ENCODE results near the gene VWA8. TPM values are rescaled to one million over a fixed set of nuclear protein-coding genes. Genes with fewer than 3 reads are reported as not detected.

The VWA8 gene
- total and polyA plus RNA-seq, 4 donors: 4.7 to 26.3 (median 11.9) TPM

DNA sequence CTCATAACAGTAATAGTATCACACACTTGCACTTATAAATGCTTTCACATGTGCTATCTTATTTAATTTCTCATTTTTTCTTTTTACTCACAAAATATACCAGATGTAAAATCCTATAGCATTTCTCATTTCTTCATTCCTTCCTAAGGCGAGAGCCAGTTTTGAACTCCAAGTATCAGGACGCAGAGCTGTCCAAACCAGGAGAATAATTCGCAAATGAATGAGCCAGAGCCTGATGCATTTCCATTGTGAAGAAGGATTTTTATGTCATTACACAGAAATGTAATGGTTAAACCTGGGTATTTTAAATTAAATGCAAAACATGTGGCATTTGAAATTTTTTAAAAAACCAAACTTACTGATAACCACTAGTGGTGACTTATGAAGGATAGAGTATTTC is 259.2 kb downstream of the VWA8 start:
- Histone ChIP-seq H3K27ac (ENCODE audit: low read depth in 1 of 2, low read length in 1 of 2) (no peak overlapping the region), H3K36me3 (ENCODE audit: control insufficient read depth in 4 of 4, insufficient read depth in 4 of 4, low read length in 4 of 4) (peaks cover 0 to 4% (median 1%) of the 10 kb centered on the region in 4 donors), H3K4me3 (no peak overlapping the region), H3K9ac (ENCODE audit: insufficient read depth in 1 of 2, low read length in 2 of 2) (no peak overlapping the region), H3K27me3 (ENCODE audit: control insufficient read depth in 3 of 3, insufficient read depth in 3 of 3, low read length in 2 of 3) (no peaks in the 10 kb centered on the region), H3K9me3 (ENCODE audit: control insufficient read depth in 4 of 4, insufficient read depth in 3 of 4, low read length in 3 of 4) (no peaks in the 10 kb centered on the region), H3K4me1 (ENCODE audit: control insufficient read depth in 5 of 5, insufficient read depth in 5 of 5, low read length in 5 of 5) (peaks cover 0 to 20% (median 8%) of the 10 kb centered on the region in 5 donors)
- ATAC-seq (ENCODE audit: insufficient read depth, low FRiP score) (no peak), DNase-seq (no peak)
- TF ChIP-seq, protein P1, sequence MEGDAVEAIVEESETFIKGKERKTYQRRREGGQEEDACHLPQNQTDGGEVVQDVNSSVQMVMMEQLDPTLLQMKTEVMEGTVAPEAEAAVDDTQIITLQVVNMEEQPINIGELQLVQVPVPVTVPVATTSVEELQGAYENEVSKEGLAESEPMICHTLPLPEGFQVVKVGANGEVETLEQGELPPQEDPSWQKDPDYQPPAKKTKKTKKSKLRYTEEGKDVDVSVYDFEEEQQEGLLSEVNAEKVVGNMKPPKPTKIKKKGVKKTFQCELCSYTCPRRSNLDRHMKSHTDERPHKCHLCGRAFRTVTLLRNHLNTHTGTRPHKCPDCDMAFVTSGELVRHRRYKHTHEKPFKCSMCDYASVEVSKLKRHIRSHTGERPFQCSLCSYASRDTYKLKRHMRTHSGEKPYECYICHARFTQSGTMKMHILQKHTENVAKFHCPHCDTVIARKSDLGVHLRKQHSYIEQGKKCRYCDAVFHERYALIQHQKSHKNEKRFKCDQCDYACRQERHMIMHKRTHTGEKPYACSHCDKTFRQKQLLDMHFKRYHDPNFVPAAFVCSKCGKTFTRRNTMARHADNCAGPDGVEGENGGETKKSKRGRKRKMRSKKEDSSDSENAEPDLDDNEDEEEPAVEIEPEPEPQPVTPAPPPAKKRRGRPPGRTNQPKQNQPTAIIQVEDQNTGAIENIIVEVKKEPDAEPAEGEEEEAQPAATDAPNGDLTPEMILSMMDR (IDR thresholded peaks at IDR 0.05; ENCODE audit: control extremely low read depth, extremely low read depth): no peak
- WGBS, 2 donors: 96 to 97% methylated on average over 3 of the region's 3 CpGs

DNA sequence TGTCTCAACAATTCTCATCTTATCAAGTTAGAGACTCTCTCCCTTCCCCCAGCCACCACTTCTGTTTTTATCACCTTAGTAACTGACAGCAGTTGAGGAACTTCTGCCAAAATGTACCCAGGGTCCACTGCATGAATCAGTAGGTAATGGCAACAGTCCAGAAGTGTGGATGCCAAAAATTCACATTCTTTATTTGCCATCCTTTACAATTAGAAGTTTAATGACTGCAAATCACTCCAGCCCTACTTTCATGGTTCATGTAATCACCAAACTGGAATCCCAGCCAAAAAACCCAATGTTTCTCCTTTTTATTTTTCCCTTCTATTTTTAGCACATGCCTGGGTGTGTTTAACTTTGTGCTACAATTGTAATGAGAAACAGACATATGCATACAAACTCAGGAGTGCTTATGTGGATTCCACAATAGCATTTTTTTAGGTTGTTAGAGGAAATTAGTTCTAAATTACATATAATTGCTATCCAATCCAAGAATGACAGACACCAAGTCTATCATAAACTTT is 260.1 kb downstream of the VWA8 start:
- peaks cover 0 to 19% (median 6%) of the 10 kb centered on the region in 5 donors for H3K4me1 ChIP-seq (ENCODE audit: control insufficient read depth in 5 of 5, insufficient read depth in 5 of 5, low read length in 5 of 5)
- no peaks in the 10 kb centered on the region for H3K27me3 ChIP-seq (ENCODE audit: control insufficient read depth in 3 of 3, insufficient read depth in 3 of 3, low read length in 2 of 3)
- H3K9me3 ChIP-seq (ENCODE audit: control insufficient read depth in 4 of 4, insufficient read depth in 3 of 4, low read length in 3 of 4): no peaks in the 10 kb centered on the region
- H3K4me3 ChIP-seq: no peak overlapping the region
- ATAC-seq (ENCODE audit: insufficient read depth, low FRiP score) (no peak), DNase-seq (peak in 2 of 3 donors; percentile 62 to 74)
- H3K27ac ChIP-seq (ENCODE audit: low read depth in 1 of 2, low read length in 1 of 2): peak overlapping the region in 1 of 2 donors; percentile 74
- TF ChIP-seq, protein P1 (IDR thresholded peaks at IDR 0.05; ENCODE audit: control extremely low read depth, extremely low read depth): no peak
- no peak overlapping the region for H3K9ac ChIP-seq (ENCODE audit: insufficient read depth in 1 of 2, low read length in 2 of 2)
- peaks cover 0 to 4% (median 1%) of the 10 kb centered on the region in 4 donors for H3K36me3 ChIP-seq (ENCODE audit: control insufficient read depth in 4 of 4, insufficient read depth in 4 of 4, low read length in 4 of 4)

- 96 to 98% methylated on average over 1 of the region's 1 CpG for WGBS, 2 donors
- H3K9ac ChIP-seq (ENCODE audit: insufficient read depth in 1 of 2, low read length in 2 of 2): no peak overlapping the region
- TF ChIP-seq, protein P1 (IDR thresholded peaks at IDR 0.05; ENCODE audit: control extremely low read depth, extremely low read depth): no peak
- peaks cover 0 to 4% (median 1%) of the 10 kb centered on the region in 4 donors for H3K36me3 ChIP-seq (ENCODE audit: control insufficient read depth in 4 of 4, insufficient read depth in 4 of 4, low read length in 4 of 4)
- H3K4me3 ChIP-seq: no peak overlapping the region
- peaks cover 0 to 30% (median 8%) of the 10 kb centered on the region in 5 donors for H3K4me1 ChIP-seq (ENCODE audit: control insufficient read depth in 5 of 5, insufficient read depth in 5 of 5, low read length in 5 of 5)
- H3K27ac ChIP-seq (ENCODE audit: low read depth in 1 of 2, low read length in 1 of 2): peak overlapping the region in 1 of 2 donors; percentile 50
- H3K27me3 ChIP-seq (ENCODE audit: control insufficient read depth in 3 of 3, insufficient read depth in 3 of 3, low read length in 2 of 3): no peaks in the 10 kb centered on the region
- ATAC-seq (ENCODE audit: insufficient read depth, low FRiP score): no peak
- DNase-seq: no peak
- no peaks in the 10 kb centered on the region for H3K9me3 ChIP-seq (ENCODE audit: control insufficient read depth in 4 of 4, insufficient read depth in 3 of 4, low read length in 3 of 4)
These were observed 261.1 kb downstream of the VWA8 start for GRCh38 chr13:41699759-41700158.

DNA sequence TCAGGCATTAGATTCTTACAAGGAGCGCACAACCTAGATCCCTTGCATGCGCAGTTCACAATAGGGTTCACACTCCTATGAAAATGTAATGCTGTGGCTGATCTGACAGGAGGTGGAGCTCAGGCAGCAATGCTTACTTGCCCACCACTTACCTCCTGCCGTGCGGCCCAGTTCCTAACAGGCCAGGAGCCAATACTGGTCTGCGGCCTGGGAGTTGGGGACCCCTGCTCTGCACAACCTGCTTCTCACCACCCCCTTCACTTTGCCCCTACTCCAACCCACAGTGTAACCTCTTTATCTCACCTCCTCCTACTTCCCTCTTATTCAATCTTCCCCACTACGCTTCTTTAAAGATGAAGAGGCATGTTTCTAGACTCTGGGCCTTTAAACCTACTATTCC is 263.3 kb downstream of the VWA8 start:
- Histone ChIP-seq H3K9me3 (ENCODE audit: control insufficient read depth in 4 of 4, insufficient read depth in 3 of 4, low read length in 3 of 4) (no peaks in the 10 kb centered on the region), H3K36me3 (ENCODE audit: control insufficient read depth in 4 of 4, insufficient read depth in 4 of 4, low read length in 4 of 4) (peaks cover 0 to 4% (median 1%) of the 10 kb centered on the region in 4 donors), H3K9ac (ENCODE audit: insufficient read depth in 1 of 2, low read length in 2 of 2) (no peak overlapping the region), H3K4me1 (ENCODE audit: control insufficient read depth in 5 of 5, insufficient read depth in 5 of 5, low read length in 5 of 5) (peaks cover 0 to 36% (median 8%) of the 10 kb centered on the region in 5 donors), H3K27me3 (ENCODE audit: control insufficient read depth in 3 of 3, insufficient read depth in 3 of 3, low read length in 2 of 3) (no peaks in the 10 kb centered on the region), H3K4me3 (no peak overlapping the region), H3K27ac (ENCODE audit: low read depth in 1 of 2, low read length in 1 of 2) (no peak overlapping the region)
- WGBS, 2 donors: 94 to 97% methylated on average over 6 of the region's 6 CpGs
- ATAC-seq (ENCODE audit: insufficient read depth, low FRiP score): no peak
- TF ChIP-seq, protein P1 (IDR thresholded peaks at IDR 0.05; ENCODE audit: control extremely low read depth, extremely low read depth): no peak
- no peak for DNase-seq

All from lung (tissue), 12 donors.